GM12875 (cell line): ENCODE data around the gene S100PBP.

Experiments used
- H3K4me3 ChIP-seq: one replicate; pipeline ENCODE4 v1.5.1; 2011; ENCODE audit warnings: low read depth, low read length, control low read depth
- TF ChIP-seq, protein P1 (sequence below): IDR thresholded peaks from 2 replicates; pipeline ENCODE4 v1.5.1; 2011; ENCODE audit warnings: low read depth, mild to moderate bottlenecking, control low read depth, inconsistent platforms, low read length, moderate library complexity, borderline replicate concordance; ENCODE audit not compliant: insufficient read depth

The S100PBP gene

DNA sequence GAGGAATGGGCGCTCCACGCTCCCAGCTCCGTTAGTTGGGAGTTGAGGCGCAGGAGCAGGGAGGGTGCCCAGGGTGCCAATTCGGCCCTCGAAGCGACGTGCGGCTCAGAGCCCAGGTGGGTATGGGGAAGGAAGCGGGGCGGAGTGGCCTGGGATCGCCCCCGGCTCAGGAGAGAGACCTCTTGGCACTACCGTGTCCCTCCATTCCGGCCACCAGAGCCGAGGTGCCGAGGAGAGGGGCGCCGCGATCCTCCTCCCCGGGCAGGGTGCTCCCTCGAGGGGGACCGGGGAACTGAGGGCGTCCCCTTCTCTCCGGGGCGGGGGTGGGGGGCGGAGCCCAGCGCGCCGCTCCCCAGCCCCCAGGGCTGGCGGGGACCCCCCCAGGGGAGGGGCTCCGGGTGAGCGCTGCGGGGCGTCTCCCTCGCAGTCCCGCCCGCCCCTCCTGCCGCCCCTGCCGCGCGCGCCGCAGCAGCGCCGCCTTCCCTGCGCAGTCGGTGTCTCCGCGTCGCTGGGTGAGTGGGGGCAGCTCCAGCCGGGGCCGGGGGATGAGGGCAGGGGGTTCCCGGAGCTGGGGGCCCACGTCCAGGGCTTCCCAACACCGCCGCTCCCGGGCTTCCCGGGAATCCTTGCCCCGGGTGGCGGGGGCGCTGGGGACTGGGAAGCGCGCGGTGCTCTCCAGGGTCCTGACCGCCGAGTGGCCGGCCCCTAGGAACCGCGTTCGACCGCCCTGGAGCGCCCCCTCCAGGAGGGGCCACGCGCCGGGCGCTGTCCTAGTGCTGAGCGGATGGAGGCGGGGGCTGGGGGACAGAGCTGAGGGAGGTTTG lies 68.8 kb downstream of the S100PBP start, which contains the start of gene HPCA:
Gene HPCA, plus strand, starts transcription at position 488 of the 824 bp plus-strand sequence. CDS start 2,408 bp downstream, outside the sequence.
- no peak within 1 kb of the TSS for H3K4me3 ChIP-seq

DNA sequence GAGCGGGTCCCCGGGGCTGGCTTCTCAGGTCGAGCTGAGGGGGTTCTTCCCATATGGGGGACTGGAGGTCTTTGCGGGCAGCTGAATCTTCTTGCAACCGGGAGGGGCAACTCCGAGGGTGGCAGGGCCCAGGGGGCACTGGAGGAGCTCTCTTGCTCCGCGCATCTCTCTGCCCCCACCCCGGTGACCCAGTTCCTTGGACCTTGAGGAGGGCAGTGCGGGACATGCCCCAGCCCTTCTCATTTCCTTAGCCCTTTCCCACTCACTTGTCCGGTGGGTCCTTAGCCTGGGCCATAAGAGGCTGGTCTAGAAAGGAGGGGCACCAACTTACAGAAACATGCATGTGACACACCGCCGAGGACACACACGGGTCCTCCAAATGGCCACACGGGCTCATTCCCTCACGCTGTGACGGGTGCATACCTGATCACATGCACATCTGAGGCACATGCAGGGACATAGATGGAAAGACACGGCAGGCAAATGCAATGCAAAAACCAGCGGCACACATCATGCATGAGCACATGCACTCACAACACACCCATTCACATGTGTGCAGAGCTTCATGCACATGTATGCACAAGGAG lies 69.5 kb downstream of the S100PBP start:
- H3K4me3 ChIP-seq = no peak overlapping the region
- TF ChIP-seq, protein P1, sequence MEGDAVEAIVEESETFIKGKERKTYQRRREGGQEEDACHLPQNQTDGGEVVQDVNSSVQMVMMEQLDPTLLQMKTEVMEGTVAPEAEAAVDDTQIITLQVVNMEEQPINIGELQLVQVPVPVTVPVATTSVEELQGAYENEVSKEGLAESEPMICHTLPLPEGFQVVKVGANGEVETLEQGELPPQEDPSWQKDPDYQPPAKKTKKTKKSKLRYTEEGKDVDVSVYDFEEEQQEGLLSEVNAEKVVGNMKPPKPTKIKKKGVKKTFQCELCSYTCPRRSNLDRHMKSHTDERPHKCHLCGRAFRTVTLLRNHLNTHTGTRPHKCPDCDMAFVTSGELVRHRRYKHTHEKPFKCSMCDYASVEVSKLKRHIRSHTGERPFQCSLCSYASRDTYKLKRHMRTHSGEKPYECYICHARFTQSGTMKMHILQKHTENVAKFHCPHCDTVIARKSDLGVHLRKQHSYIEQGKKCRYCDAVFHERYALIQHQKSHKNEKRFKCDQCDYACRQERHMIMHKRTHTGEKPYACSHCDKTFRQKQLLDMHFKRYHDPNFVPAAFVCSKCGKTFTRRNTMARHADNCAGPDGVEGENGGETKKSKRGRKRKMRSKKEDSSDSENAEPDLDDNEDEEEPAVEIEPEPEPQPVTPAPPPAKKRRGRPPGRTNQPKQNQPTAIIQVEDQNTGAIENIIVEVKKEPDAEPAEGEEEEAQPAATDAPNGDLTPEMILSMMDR = no peak

More for the DNA sequence above, 68.8 kb downstream of the S100PBP start, which contains the start of gene HPCA:
- TF ChIP-seq, protein P1 = peak; percentile 65

DNA sequence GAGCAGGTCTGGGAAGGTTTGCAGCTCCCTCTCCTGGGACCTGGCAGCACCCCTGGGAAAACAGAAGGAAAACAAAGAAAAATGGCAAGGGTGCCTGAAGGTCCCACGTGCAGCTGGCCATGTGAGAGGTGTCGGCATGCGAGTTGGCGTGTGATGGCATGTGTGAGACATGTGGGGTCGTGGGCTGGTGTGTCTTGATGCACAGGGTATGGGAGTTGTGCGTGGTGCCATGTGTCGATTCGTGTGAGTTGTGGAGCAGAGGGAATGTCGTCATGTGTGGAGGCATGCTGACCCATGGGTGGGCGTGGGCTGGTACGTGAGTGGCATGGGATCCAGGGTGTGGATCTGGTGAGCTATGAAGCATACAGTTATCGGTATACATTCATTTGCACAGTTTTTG lies 70.2 kb downstream of the S100PBP start:
- no peak overlapping the region for H3K4me3 ChIP-seq
- TF ChIP-seq, protein P1 = no peak

DNA sequence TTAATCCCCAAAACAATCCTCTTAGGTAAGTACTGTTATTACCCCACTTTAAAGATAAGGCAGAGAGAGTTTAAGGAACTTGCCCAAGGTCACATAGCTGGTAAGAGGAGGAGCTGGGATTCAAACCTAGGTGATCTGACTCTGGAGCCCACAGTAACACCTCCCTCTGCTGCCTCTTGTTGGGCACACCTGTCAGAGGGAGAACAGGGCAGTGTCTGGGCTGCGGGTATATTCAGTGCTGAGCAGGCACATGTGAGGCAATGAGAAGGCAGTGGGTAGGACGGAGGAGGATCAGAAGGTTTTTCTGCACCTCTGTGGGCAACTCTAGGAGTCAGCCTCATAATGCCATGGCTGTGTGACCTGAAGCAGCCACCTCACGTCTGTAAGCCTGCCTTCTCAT lies 70.7 kb downstream of the S100PBP start:
- TF ChIP-seq, protein P1 = no peak
- H3K4me3 ChIP-seq = no peak overlapping the region

DNA sequence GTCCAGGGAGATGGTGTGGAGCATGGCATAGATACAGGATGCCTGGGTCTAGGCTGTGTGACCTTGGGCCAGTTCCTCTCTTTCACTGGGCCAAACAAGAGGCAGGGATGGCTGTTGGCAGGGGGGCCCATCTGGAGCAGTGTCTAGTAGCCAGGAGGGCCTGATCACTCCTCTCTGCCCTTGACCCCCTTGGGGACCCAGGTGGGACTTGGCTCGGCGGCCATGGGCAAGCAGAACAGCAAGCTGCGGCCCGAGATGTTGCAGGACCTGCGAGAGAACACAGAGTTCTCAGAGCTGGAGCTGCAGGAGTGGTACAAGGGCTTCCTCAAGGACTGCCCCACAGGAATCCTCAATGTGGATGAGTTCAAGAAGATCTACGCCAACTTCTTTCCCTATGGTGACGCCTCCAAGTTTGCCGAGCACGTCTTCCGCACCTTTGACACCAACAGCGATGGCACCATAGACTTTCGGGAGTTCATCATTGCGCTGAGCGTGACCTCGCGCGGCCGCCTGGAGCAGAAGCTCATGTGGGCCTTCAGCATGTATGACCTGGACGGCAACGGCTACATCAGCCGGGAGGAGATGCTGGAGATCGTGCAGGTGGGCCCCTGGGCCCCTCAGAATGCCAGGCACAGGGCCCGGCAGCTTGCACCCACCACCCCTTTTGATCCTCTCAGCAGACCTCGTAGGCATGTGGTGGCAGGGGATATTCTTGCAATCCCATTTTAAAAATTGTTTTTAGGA lies 71.4 kb downstream of the S100PBP start:
- TF ChIP-seq, protein P1 = no peak
- no peak overlapping the region for H3K4me3 ChIP-seq

DNA sequence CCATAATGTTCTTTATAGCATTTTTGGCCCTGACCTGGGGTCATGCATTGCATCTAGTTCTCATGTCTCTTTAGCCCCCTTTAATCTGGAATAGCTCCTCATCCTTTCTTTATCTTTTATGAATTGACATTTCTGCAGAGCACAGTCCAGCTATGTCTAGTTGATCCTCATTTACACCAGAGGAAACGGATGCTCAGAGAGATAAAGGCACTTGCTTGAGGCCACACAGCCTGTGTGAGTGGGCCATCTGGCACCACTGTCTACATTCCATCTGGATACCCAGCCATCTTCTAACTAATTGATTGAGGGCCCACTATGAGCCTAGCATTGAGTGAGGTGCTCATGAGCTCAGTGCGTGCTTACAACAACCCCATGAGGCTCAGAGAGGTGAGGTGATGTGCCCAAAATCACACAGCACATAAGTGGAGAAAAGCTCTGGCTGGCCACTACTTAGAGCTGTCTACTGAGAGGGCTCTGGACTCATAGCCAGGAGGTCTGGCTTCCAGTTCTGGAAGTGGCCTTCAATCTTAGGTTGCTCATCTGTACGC lies 72.4 kb downstream of the S100PBP start:
- H3K4me3 ChIP-seq = no peak overlapping the region
- TF ChIP-seq, protein P1 = no peak
